Embryonic facial prominence (tissue), 1 donor: ENCODE measurements around the gene ARID5A.

ENCODE experiments used
- DNase-seq: peaks from one replicate; pipeline ENCODE4 v3.0.0-alpha.2; 2016; ENCODE audit errors: extremely low spot score

ARID5A gene

DNA sequence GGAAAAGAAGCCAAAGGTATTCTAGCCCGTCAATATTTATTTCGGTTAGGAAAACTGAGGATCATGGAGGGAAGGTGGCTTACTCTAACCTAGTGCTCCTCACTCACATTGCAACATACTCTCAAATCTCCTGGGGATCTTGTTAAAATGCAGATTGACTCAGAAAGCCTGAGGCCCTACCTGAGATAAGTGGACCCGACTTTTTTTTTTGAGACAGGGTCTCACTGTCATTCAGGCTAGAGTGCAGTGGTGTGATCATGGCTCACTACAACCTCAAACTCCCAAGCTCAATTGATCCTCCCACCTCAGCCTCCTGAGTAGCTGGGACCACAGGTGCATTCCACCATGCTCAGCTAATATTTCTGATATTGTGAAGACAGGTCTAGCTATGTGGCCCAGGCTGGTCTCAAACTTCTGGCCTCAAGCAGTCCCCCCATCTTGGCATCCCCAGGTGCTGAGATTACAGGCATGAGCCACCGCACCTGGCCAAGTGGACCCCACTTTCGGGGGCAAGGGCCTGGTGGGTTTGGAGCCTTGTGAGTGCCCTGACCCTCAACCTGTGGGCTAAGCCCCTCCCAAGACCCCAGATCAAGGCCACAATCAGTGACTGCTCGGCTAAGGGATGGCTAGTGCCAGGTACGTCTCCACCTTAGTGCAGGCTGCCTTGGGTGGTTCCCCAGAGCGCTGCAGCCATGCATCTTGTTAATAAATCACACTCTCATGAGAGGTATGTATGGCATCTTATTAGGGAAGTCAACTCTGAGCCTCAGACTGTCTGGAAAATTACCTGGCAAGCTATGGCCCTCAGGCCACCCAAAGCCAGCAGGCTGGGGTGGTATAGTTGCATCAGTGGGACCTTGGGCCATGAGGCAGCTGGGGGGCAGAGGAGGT is 30.3 kb upstream of the ARID5A start:
- DNase-seq, result no peak

DNA sequence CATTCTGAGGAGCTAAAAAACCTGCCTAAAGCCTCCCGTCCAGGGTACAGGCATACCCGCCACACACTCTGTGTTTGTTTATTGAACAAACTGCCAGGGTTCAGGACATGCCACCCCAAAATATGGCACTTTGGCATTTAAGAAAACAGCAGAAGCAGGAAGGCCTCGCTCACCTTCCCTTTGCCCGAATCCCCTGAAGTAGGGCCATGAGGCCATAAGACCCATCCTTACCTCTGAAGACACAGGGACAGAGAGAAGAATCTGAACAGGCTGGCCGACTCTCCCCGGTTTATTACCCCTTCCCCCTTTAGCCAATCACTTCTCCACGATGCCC is 29.7 kb upstream of the ARID5A start:
- no peak for DNase-seq

DNA sequence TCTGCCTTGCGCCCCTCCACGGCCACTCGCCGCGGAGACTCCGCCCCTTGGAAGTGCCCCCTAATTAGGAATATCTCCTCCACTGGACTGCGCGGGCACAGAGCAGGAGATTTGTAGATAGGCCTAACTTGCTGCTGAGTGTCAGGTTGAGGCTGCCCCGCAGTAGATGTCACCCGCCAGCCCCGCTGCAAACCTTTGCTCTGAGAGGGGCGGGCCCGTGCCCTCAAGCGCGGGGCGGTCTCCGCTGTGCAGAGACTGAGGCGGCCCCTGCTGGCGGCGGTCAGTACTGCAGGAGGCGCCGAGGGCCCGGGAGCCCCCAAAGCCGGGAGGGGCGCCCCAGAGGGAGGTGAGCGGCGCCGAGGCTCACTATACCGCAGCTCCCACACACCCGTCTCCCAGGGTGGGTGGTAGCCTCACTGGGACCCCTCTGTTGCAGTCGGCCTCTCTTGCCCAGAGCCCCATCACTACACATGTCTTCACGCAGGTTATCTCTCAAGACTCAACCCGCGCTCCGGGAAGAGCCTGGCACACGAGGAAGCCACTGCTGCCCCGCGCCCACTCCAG is 28.5 kb upstream of the ARID5A start:
- no peak for DNase-seq

DNA sequence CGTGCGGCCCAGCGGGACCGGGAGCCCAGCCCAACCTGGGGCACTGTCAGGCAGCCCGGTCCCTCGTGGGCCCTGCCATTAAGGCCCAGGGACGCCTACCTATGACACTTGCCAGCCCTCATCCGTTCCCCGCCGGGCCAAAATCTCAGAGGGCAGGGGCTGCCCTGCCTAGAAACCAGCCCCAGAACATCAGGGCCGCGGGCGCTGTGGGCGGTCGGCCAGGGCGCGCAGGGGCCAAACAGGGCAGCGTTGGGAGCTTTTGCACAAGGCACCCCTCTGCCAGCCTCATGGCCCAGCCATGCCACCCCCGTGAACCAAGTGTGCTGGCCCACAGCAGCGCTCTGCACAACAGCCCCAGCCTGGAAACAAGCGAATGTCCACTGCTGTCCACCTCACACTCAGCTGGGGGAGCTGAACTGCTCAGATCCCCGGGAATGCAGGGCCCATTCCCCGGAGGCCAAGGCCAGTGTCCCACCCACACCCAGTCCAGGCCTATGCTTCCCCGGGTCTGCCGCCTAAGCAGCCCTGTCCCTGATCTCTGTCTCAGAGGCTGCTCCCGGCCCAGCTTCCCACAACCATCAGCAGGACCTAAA is 27.9 kb upstream of the ARID5A start:
- DNase-seq, result no peak

DNA sequence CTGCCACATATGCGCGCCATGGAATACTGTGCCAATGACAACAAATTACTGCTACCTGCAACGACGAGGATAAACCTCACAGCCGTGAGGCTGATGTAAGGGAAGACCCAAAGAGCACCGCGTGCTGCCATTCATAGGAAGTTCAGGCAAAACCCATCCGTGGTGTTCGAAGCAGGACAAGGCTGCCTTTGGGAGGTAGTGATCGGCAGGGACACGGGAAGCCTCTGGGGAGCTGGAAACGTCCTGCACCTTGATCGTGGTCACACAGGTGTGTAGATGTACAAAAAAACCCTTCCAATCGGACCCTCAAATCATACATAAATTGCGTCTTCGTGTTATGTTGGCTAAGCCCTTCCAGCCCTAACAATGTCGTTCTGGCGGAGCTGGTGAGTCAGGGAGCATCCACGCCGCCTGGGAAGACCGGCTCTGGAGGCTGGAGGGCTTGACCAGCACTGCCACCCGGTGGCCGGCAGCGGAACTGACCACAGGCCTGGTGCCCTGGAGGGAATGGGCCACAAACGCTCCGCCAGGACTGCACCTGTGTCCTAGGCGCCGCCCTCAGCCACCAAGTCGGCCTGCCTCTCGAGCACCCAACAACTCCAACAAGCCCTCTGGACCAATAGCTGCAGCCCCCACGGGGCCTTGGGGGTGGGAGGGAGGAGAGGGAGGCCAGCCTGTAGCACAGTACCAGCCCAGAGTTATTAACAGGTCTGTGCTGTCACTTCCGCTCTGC is 27.3 kb upstream of the ARID5A start:
- DNase-seq, result peak; percentile 36

DNA sequence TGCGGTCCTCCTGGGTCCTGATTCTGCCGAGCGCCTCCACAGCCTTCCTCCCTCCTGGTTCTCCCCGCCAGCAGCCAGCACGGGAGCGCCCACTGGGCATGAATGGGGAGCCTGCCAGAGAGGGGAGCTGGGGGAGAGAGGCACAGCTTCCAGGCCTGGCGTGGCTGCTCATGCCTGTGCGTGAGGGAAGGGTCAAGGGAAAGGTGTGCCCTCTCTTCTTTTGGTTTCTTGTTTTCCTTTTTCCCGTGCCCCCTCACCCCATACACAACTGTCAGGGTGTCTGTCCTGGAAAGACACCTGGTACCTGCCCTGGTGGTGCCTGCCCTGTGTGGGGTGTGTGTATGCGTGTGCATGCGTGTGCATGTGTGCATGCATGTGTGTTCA is 26.7 kb upstream of the ARID5A start:
- no peak for DNase-seq

DNA sequence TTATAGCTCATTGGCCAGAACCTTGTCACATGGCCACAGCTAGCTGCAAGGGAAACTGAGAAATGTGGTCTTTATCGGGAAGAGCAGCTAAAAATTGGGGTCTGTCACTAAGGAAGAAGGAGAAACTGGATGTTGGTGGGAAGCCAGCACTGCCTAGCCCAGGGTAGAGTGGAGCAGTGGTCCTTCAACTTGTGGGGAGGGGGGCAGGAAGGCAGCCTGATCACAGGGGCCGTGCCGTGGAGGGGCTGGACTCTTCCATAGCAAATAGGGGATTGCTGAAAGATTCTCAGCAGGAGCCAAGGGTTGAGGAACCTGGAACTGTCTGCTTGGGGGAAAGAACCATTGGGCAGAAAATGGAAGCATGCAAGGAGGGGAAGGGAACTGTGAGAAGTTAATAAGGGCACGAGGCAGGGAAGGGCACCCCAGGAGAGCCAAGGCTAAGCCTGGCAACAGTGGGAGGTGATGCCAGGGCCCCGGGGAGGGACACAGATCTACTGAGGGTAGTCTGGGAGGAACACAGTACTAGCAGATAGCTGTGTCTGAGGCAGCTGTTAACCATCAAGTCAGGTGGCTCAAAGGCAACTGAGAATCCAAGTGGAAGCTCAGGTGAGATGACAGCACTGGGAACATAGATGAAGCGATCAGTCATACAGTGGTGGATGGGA is 25.5 kb upstream of the ARID5A start:
- no peak for DNase-seq

DNA sequence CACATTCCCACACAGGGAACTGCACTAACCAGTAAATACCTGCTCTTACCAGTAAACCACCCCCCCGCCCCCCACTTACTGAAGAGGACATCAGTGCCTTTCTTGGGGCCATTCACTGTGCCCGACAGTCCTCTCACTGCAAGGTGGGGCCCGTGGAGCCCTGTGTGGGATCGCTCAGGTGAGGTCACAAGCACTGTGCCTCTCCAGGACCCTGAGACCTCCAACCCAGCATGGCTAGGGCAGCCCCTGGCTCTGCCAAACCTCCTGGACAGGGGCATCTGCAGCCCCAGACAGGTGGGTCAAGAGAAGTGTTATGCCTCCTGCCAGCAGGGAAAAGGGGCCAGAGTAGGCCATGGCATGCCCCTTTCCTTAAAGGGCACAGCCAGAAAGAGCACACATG is 24.7 kb upstream of the ARID5A start:
- DNase-seq, result no peak

DNA sequence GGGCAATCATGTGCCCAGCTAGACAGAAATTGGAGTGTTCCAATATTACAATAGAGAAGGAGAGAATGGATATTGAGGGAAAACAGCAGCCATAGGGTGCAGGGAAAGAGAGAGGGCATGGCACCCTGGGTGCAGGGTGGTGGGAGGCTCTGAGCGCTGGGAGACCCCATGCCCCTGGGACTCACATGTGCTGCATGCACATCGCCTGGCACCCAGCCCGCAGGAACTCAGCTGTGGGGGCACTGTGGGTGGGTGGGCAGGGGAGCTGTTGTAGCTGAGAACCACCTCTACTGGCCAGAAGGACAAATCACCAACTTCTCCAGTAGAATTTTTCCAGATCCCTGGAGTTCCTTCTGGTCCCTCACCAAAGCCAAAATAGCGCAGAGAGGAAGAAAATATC is 24.2 kb upstream of the ARID5A start:
- DNase-seq, result no peak

DNA sequence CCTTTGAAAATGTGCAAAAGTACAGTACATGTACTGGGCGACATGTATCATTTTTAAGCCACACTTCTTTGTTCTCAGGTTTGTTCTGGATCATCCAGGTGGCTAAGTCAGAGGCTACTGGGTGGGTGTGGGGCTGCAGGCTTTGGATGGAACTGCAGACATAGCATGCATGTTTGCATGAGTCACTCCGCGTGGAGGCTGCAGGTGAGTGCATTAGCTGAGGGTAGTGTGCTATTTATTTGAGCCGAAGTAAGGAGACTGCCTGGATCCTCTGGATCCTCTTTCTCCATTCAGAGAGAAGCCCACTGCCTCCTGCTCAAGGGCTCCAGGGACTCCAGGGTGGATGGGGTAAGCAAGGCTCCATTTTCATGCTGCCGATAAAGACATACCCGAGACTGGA is 22.0 kb upstream of the ARID5A start:
- no peak for DNase-seq

DNA sequence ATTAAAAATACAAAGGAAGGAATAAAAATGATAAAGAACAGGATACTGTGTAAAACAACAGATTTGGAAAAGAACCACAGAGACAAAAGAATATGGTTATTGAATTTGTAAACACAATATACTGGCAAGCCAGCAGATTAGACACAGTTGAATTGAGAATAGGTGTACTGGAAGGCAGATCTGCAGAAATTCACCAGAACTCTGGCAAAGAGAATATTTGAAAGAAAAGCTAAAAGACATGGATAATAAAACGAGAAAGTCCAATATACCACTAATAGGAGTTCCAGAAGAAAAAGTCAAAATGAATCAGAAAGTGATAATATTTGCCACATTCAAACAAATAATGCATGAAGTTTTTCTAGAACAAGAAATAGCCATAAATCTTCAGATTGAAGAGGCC is 19.5 kb upstream of the ARID5A start:
- DNase-seq, result no peak

DNA sequence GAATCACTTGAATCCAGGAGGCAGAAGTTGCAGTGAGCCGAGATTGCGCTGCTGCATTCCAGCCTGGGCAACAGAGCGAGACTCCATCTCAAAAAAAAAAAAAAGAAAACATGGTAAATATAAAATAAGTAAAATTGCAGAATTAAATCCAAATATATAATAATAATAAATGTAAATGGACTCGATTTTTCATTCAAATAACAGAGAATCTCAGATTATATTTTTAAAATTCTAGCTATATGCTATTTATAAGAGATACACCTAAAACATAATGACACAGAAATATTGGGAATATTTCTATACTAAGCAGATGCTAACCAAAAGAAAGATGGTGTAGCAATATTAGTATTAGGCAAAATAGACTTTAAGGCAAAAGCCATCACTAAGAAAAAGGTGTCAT is 16.3 kb upstream of the ARID5A start:
- DNase-seq, result no peak

DNA sequence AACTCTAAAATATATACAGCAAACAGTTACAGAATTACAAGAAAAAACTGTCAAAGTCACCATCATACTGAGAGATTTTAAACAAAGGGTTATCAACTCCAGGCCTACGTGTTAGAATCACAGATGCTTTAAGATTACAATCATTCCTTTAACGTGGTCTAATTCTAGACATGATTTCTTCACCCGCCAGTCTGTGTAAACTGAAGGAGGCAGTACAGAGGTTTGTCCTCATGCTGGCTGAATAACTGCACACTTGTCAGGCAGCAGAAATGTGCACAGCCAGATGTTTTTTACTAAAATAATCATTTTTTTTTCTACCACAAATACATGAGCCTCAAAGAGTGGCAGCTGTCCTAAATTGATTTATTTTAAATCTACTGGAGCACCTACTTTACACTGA is 15.9 kb upstream of the ARID5A start:
- no peak for DNase-seq

DNA sequence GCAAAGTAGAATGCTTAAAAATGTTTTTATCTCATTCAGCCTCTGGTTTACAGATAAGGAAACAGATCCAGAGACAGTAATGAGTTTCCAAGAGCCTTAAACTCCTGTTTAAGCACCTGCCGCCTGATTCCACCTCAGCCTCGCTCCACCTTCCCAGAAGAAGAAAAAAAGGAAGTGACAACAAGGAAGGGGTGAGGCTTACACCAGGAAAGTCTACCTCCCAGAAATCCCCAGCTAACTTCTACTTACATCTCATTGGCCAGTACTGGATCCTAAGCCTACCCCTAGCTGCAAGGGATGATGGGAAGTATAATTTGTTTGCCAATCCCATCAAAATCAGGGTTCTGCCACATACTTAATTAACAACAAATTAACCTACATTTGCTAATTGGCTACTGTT is 15.3 kb upstream of the ARID5A start:
- no peak for DNase-seq

DNA sequence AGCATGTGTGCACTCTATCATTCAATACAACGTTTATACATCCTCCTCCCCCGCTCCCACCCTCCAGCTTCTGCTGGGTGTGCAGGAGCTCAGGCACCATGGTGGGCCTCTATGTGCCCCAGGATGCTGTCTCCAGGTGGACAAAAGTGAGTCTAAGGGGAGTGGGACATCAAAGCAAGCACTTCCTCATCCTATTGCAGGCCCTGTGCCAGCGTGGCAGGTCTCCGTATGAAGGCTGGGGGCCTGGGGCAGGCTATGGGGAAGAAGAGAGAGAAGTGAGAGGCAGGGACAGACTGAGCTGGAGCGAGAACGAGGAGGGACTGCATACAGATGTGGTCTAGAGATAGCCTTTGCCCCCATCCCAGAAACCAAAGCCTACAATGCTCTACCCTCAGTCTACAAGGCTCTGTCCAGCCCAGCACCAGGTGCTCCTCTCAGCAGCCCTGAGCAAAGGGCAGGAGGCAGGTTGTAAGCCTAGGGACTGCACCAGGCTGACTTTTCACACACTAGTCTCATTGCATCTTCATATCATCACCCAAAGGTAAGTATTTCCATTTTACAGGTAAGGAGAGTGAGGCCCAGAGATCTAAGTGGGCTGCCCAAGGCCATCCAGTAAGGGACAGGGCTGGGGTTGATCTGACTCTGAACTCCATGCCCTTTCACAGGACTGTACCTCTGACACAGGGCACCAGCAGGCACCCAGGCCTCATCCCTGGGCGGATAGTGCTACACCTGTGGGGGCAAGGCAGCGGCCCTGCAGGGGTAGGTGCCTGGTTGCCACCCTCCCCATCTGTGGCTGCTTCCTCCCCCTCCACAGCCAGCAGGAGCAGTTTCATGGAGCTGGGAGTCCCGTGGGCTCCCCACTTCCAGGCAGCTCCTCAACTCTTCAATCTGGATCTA is 14.0 kb upstream of the ARID5A start:
- DNase-seq, result no peak

DNA sequence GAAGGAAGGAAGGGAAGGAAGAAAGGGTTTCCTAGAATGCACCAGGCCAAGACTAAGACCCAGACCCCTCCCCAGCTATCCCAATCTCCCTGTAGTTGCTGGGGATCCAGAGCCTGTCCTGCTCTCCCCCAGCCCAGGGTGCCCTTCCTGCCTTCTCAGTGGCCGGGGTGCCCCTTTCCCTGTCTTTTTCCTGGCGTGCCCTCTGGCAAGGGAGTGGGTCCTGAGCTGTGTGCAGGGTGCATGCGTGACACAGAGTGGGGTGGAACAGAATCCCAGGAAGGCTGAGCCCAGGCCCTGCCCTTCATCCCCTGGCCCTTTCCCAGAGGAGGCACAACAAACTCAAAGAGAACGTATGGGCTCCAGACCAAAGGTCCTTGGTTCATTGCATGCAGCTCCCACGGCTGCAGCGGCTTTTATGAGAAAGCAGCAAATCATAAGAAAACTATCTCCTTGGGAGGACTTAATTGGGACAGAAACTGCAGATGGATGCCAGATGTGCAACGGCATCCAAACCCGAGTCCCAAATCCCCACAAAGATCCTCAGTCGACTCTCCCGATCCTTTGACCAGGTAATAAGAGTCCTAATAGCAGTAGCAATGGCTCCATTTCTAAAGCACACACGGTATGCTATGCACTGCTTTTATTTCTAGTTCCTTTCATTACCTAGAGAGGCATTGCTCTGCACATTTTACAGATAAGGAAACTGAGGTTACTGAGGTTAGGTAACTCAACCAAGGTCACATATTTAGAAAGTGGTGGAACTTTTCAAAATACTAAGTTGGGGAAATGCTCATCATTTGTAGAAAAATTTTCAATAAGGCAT is 12.7 kb upstream of the ARID5A start:
- DNase-seq, result no peak

DNA sequence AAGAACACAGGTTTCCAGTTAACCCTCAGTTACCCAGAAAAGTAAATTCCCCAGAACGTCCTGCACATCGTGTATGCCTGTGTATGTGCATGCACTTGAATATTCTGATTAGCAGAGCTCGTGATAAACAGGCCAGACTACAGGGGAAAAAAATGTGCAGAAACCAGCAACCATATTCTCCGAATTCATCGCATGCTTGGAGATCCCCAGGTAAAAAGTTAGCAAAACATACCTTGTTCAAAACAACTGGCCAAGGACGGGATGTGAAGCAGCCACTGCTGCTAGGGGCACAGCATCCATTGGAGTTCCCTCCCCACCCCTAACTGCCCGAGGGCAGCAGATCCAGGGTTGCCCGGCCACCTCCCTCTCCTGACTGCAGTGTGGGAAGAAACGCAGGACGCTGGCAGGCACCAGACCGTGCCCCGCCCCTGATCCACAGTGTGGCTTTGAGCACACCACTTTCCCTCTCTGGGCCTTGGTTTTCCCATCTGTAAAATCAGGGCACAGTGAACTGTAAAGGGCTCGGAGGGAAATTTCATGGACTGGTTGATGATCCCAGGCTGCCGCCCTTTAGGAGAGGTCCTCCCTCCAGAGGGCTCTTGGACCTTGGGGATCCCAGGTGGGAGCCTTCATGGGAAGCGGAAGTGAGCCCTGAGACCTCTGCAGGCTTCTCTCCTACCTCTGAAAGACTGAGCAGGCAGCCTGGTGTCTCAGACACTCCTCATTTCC is 11.9 kb upstream of the ARID5A start:
- DNase-seq, result no peak

DNA sequence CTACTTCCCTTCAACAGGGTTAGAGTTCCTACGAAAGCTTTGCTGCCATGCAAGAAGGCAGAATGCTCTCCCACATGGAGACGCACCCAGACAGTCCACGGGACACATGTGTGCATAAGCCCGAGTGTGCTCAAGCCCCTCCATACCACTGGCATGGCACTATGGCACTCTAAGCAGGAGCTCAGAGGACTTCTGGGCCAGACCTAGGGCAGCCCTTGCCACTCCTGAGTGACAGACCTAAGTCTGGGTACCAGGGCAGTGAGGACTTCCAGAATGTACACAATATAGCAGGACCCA is 11.4 kb upstream of the ARID5A start:
- DNase-seq, result no peak

DNA sequence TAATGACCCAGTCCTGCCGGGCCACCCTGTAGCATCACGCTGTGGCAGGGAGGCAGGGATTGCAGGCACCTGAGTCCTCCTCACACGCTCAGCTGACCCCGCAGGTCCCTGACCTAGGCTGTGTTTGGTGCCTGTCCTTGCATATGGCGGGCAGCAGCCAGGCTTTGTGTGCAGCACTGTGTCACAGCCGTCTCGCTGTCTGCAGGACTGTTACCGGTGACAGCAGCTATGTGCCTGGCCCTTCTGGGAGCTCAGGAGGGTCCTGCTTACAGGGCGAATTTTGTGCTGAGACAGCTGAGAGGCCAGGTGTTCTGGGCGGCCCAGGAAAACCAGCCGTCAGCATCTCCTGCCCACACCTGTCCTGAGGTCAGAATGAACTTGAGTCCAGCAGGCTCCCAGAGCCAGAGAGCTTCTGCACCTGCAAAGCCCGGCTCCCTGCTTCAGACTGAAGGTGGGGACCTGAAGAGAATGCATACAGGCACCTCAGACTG is 10.4 kb upstream of the ARID5A start:
- no peak for DNase-seq
